ENCODE results near the gene WFDC12.

The WFDC12 gene

GRCh38 chr20:45091366-45091765 lies 32.9 kb downstream of the WFDC12 start:
- no peak for DNase-seq (ENCODE audit: low read depth in 2 of 2, low spot score in 1 of 2)

- DNase-seq (ENCODE audit: low read depth in 2 of 2, low spot score in 1 of 2): no peak
Measured at GRCh38 chr20:45090481-45090880, 33.8 kb downstream of the WFDC12 start.

GRCh38 chr20:45088247-45088646 lies 36.0 kb downstream of the WFDC12 start:
- DNase-seq (ENCODE audit: low read depth in 2 of 2, low spot score in 1 of 2): no peak

GRCh38 chr20:45087814-45088213 lies 36.5 kb downstream of the WFDC12 start:
- no peak for DNase-seq (ENCODE audit: low read depth in 2 of 2, low spot score in 1 of 2)

GRCh38 chr20:45087097-45087790 lies 37.0 kb downstream of the WFDC12 start:
- DNase-seq (ENCODE audit: low read depth in 2 of 2, low spot score in 1 of 2): no peak

- DNase-seq (ENCODE audit: low read depth in 2 of 2, low spot score in 1 of 2): no peak
Measured at GRCh38 chr20:45085867-45086266, 38.4 kb downstream of the WFDC12 start.

- DNase-seq (ENCODE audit: low read depth in 2 of 2, low spot score in 1 of 2): no peak
Measured at GRCh38 chr20:45085289-45085688, 39.0 kb downstream of the WFDC12 start.

GRCh38 chr20:45083127-45083526 lies 41.1 kb downstream of the WFDC12 start:
- DNase-seq (ENCODE audit: low read depth in 2 of 2, low spot score in 1 of 2): no peak

- no peak for DNase-seq (ENCODE audit: low read depth in 2 of 2, low spot score in 1 of 2)
Measured at GRCh38 chr20:45082468-45082867, 41.8 kb downstream of the WFDC12 start.

GRCh38 chr20:45080867-45081624 lies 43.2 kb downstream of the WFDC12 start:
- DNase-seq (ENCODE audit: low read depth in 2 of 2, low spot score in 1 of 2): no peak

GRCh38 chr20:45077559-45077958 lies 46.7 kb downstream of the WFDC12 start:
- DNase-seq (ENCODE audit: low read depth in 2 of 2, low spot score in 1 of 2): no peak

Measured in stimulated activated CD8-positive, alpha-beta memory T cell treated with anti-CD3 and anti-CD28 coated beads, Interleukin-4, amount 100 ng/mL, for 1 hour (primary cell).